HG03378 (cell line): ENCODE data around the gene PALB2.
A peak's percentile ranks its signal among the peaks of the same experiment; 100 is the strongest.

ENCODE experiments used
- ATAC-seq: cut with Tn5 transposase; IDR thresholded peaks from one replicate; pipeline ENCODE4 v1.9.1; 2021; ENCODE audit warnings: mild to moderate bottlenecking, moderate library complexity; ENCODE audit not compliant: unreplicated experiment

Gene PALB2

GRCh38 chr16:23640931-23641765 is at the start of gene PALB2, which contains the start of gene DCTN5:
Gene PALB2, minus strand, starts transcription at chr16:23641310. Its CDS starts 153 bp downstream, at chr16:23641157.
Gene DCTN5, plus strand, starts transcription at chr16:23641466. Its CDS starts 77 bp downstream, at chr16:23641543.
- ATAC-seq: peak; percentile 93

- no peak for ATAC-seq
Observed at GRCh38 chr16:23689442-23690187, 48.5 kb upstream of the PALB2 start.

GRCh38 chr16:23687034-23687808 is 46.1 kb upstream of the PALB2 start:
- no peak for ATAC-seq

GRCh38 chr16:23683487-23683886 is 42.4 kb upstream of the PALB2 start:
- no peak for ATAC-seq

GRCh38 chr16:23682181-23682580 is 41.1 kb upstream of the PALB2 start:
- no peak for ATAC-seq

- ATAC-seq: no peak
Observed at GRCh38 chr16:23679986-23680336, 38.9 kb upstream of the PALB2 start.

GRCh38 chr16:23679274-23679985 is 38.3 kb upstream of the PALB2 start:
- no peak for ATAC-seq

GRCh38 chr16:23678430-23679273 is 37.5 kb upstream of the PALB2 start, which contains the start of gene PLK1:
Gene PLK1, plus strand, starts transcription at chr16:23678889. Its CDS starts 44 bp downstream, at chr16:23678933.
- ATAC-seq: peak; percentile 78

- ATAC-seq: no peak
Observed at GRCh38 chr16:23676924-23677480, 35.9 kb upstream of the PALB2 start.

GRCh38 chr16:23673971-23674614 is 33.0 kb upstream of the PALB2 start:
- no peak for ATAC-seq

- ATAC-seq: peak; percentile 94
Observed at GRCh38 chr16:23670137-23670776, 29.1 kb upstream of the PALB2 start.

- no peak for ATAC-seq
Observed at GRCh38 chr16:23668873-23669272, 27.8 kb upstream of the PALB2 start.

GRCh38 chr16:23668225-23668624 is 27.1 kb upstream of the PALB2 start:
- no peak for ATAC-seq

GRCh38 chr16:23667355-23667659 is 26.2 kb upstream of the PALB2 start:
- ATAC-seq: no peak

- ATAC-seq: no peak
Observed at GRCh38 chr16:23666571-23667354, 25.7 kb upstream of the PALB2 start.

- ATAC-seq: no peak
Observed at GRCh38 chr16:23663918-23664317, 22.8 kb upstream of the PALB2 start.

GRCh38 chr16:23651943-23652468 is 10.9 kb upstream of the PALB2 start:
- ATAC-seq: peak; percentile 44
